DND-41 (cell line): ENCODE measurements around the gene VCAN.

Source experiments
- ATAC-seq: fragments of 200-7000 bp; cut with Tn5 transposase; 3 replicates; pipeline ENCODE4 v1.9.1; 2021; ENCODE audit warnings: low read depth; ENCODE audit not compliant: insufficient read depth
- DNase-seq: peaks from one replicate; pipeline ENCODE4 v3.0.0-alpha.2; 2020
- H2AFZ ChIP-seq: 2 replicates; pipeline ENCODE4 v1.6.0; 2012; ENCODE audit warnings: low read depth, low read length
- H3K27ac ChIP-seq: 2 replicates; pipeline ENCODE4 v1.5.1; 2012; ENCODE audit warnings: low read length, inconsistent platforms
- H3K27me3 ChIP-seq: fragments of 200-600 bp; sonication (generic); 2 replicates; pipeline ENCODE4 v1.6.0; 2012; ENCODE audit warnings: low read length, mild to moderate bottlenecking, inconsistent platforms; ENCODE audit not compliant: insufficient read depth, poor library complexity
- H3K36me3 ChIP-seq: 2 replicates; pipeline ENCODE4 v1.5.1; 2012; ENCODE audit warnings: low read length, inconsistent platforms; ENCODE audit not compliant: insufficient read depth
- H3K4me1 ChIP-seq: 2 replicates; pipeline ENCODE4 v1.5.1; 2012; ENCODE audit warnings: mild to moderate bottlenecking, low read length; ENCODE audit not compliant: insufficient read depth
- H3K4me2 ChIP-seq: 2 replicates; pipeline ENCODE4 v1.6.0; 2012; ENCODE audit warnings: mild to moderate bottlenecking, moderate library complexity, low read length, inconsistent platforms; ENCODE audit not compliant: insufficient read depth
- H3K4me3 ChIP-seq, 2 experiments: fragments of 200-600 bp in 1 of 2; shearing (Covaris generic) in 1 of 2; 2 replicates each; pipeline ENCODE4 v1.5.1; 2012 to 2016; ENCODE audit warnings: inconsistent platforms in 2 of 2, low read length in 2 of 2, mild to moderate bottlenecking in 2 of 2, low read depth in 1 of 2, moderate library complexity in 1 of 2
- H3K79me2 ChIP-seq: 2 replicates; pipeline ENCODE4 v1.6.0; 2012; ENCODE audit warnings: low read length, inconsistent platforms; ENCODE audit not compliant: insufficient read depth
- H3K9ac ChIP-seq: 2 replicates; pipeline ENCODE4 v1.6.0; 2012; ENCODE audit warnings: low read depth, mild to moderate bottlenecking, inconsistent platforms, low read length, moderate library complexity
- H3K9me3 ChIP-seq: 2 replicates; pipeline ENCODE4 v1.5.1; 2012; ENCODE audit warnings: low read length, moderate library complexity, mild to moderate bottlenecking, inconsistent platforms; ENCODE audit not compliant: insufficient read depth, severe bottlenecking
- H4K20me1 ChIP-seq: 2 replicates; pipeline ENCODE4 v1.6.0; 2012; ENCODE audit warnings: low read length; ENCODE audit not compliant: insufficient read depth
- EZH2 ChIP-seq: IDR thresholded peaks from 3 replicates; pipeline ENCODE4 v1.6.1; 2012; ENCODE audit warnings: borderline replicate concordance, low read depth, mild to moderate bottlenecking, moderate library complexity, low read length, inconsistent platforms; ENCODE audit not compliant: severe bottlenecking
- TF ChIP-seq, protein P1 (sequence below): IDR thresholded peaks from 2 replicates; pipeline ENCODE4 v1.5.1; 2012; ENCODE audit warnings: borderline replicate concordance, low read length, moderate library complexity, mild to moderate bottlenecking; ENCODE audit not compliant: poor library complexity, severe bottlenecking; ENCODE audit errors: extremely low read depth

The VCAN gene

DNA sequence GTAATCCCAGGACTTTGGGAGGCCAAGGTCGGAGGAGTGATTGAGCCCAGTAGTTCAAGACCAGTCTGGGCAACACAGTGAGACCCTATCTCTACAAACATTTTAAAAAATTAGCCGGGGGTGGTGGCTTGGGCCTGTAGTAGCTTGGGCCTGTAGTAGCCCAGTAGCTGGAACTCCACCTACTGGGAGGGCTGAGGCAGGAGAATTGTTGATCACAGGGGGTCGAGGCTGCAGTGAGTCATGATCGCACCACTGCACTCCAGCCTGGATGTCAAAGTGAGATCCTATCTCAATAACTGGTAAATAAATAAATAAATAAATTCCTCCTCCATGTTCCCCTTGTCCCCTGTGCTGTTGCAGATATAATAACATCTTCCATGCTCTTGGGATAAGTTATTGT, 14.3 kb downstream of the VCAN start:
- H4K20me1 ChIP-seq, result no peaks in the 10 kb centered on the region
- ATAC-seq, result no peak
- H3K4me1 ChIP-seq, result no peaks in the 10 kb centered on the region
- H3K27ac ChIP-seq, result no peak overlapping the region
- no peak overlapping the region for H3K4me2 ChIP-seq
- H3K27me3 ChIP-seq, result no peaks in the 10 kb centered on the region
- no peak overlapping the region for H2AFZ ChIP-seq
- H3K4me3 ChIP-seq, result no peak overlapping the region
- H3K79me2 ChIP-seq, result no peaks in the 10 kb centered on the region
- no peaks in the 10 kb centered on the region for H3K36me3 ChIP-seq
- no peak for DNase-seq
- H3K9me3 ChIP-seq, result no peaks in the 10 kb centered on the region
- H3K9ac ChIP-seq, result no peak overlapping the region
- TF ChIP-seq EZH2, result no peak
- TF ChIP-seq, protein P1, sequence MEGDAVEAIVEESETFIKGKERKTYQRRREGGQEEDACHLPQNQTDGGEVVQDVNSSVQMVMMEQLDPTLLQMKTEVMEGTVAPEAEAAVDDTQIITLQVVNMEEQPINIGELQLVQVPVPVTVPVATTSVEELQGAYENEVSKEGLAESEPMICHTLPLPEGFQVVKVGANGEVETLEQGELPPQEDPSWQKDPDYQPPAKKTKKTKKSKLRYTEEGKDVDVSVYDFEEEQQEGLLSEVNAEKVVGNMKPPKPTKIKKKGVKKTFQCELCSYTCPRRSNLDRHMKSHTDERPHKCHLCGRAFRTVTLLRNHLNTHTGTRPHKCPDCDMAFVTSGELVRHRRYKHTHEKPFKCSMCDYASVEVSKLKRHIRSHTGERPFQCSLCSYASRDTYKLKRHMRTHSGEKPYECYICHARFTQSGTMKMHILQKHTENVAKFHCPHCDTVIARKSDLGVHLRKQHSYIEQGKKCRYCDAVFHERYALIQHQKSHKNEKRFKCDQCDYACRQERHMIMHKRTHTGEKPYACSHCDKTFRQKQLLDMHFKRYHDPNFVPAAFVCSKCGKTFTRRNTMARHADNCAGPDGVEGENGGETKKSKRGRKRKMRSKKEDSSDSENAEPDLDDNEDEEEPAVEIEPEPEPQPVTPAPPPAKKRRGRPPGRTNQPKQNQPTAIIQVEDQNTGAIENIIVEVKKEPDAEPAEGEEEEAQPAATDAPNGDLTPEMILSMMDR, result no peak

DNA sequence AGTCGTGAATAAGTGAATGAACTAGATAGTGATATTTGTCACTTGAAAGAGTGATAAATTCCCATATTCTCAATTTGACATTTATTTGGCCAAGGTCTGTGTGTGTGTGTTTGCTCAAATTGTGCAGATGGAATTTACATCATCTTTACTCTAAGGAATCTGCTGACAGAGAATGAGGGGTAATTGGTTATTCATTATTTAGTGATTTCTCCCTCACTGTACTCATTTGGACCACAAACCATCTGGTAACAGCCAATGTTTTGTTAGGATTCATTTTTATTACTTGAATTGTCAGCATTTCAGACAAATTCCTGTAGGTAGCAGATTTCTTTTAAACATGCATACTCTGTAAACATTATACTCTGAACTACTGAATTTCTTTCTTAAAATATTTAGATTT, 15.6 kb downstream of the VCAN start:
- no peaks in the 10 kb centered on the region for H3K36me3 ChIP-seq
- H3K9me3 ChIP-seq, result no peaks in the 10 kb centered on the region
- H3K27me3 ChIP-seq, result no peaks in the 10 kb centered on the region
- H4K20me1 ChIP-seq, result no peaks in the 10 kb centered on the region
- DNase-seq (no peak), ATAC-seq (no peak)
- H2AFZ ChIP-seq, result no peak overlapping the region
- no peaks in the 10 kb centered on the region for H3K79me2 ChIP-seq
- H3K9ac ChIP-seq, result no peak overlapping the region
- H3K4me2 ChIP-seq, result no peak overlapping the region
- no peak overlapping the region for H3K27ac ChIP-seq
- TF ChIP-seq, protein P1, result no peak
- TF ChIP-seq EZH2, result no peak
- H3K4me3 ChIP-seq, result no peak overlapping the region
- no peaks in the 10 kb centered on the region for H3K4me1 ChIP-seq

DNA sequence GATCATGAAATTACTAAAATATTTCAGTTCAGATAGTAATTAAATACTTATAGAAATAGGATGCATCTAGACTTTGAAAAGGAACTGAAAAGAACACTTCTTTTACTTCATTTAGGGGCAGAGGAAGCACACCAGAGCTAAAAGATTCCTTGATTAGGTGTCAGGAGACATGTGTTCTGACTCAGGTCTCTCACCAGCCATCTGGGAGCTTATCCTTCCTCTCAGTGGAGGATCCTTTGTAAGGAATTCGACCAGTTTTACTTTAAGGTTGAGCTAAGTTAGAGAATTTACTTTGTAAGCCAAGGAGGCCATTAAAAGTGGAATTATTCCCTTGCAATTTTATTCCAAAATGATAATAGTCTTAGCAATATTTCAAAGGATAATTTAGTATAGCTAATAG, 16.7 kb downstream of the VCAN start:
- Histone ChIP-seq H4K20me1 (no peaks in the 10 kb centered on the region), H3K9me3 (peaks cover 2% of the 10 kb centered on the region), H3K4me1 (no peaks in the 10 kb centered on the region), H3K79me2 (no peaks in the 10 kb centered on the region), H3K9ac (no peak overlapping the region), H2AFZ (no peak overlapping the region), H3K27ac (no peak overlapping the region), H3K4me2 (no peak overlapping the region), H3K27me3 (no peaks in the 10 kb centered on the region), H3K36me3 (no peaks in the 10 kb centered on the region), H3K4me3 (no peak overlapping the region)
- TF ChIP-seq EZH2, result no peak
- TF ChIP-seq, protein P1, result no peak
- ATAC-seq, result no peak
- no peak for DNase-seq

DNA sequence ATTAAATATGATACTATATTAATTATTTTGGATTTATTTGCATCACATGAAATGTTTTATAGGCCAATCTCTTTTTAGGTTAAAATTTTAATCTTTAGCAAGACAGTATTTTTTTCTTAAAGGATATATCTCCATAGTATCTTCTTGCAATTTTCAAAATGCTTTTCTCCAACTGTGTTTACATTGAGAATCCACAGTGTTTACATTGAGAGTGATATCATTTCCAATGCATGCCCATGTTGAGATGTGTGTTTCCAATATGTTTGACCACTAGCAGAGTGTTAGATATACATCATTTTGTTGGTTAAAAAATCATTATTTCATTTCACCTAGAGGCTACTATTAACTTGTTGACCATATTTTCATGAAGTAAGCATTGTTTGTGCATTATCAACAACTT, 17.3 kb downstream of the VCAN start:
- no peak for DNase-seq
- Histone ChIP-seq H4K20me1 (no peaks in the 10 kb centered on the region), H3K36me3 (no peaks in the 10 kb centered on the region), H3K9ac (no peak overlapping the region), H3K4me2 (no peak overlapping the region), H3K4me1 (no peaks in the 10 kb centered on the region), H3K79me2 (no peaks in the 10 kb centered on the region), H2AFZ (no peak overlapping the region), H3K27me3 (no peaks in the 10 kb centered on the region), H3K4me3 (no peak overlapping the region), H3K27ac (no peak overlapping the region), H3K9me3 (peaks cover 2% of the 10 kb centered on the region)
- TF ChIP-seq, protein P1, result no peak
- no peak for TF ChIP-seq EZH2
- ATAC-seq, result no peak
